Stimulated activated CD8-positive, alpha-beta memory T cell treated with anti-CD3 and anti-CD28 coated beads, Interleukin-2, amount 100 ng/mL, for 1 hour (primary cell): Measurements from ENCODE around the gene ZNF780B.
"Not testable (repeated sequence)": the region's sequence is repeated elsewhere in the genome, so short reads cannot be mapped to it uniquely, and the experiment has no call there.

Experiments
- DNase-seq, 2 donors: peaks; one replicate each; pipeline ENCODE4 v3.0.0-alpha.2; 2020; ENCODE audit warnings: low read depth in 2 of 2

ZNF780B gene

DNA sequence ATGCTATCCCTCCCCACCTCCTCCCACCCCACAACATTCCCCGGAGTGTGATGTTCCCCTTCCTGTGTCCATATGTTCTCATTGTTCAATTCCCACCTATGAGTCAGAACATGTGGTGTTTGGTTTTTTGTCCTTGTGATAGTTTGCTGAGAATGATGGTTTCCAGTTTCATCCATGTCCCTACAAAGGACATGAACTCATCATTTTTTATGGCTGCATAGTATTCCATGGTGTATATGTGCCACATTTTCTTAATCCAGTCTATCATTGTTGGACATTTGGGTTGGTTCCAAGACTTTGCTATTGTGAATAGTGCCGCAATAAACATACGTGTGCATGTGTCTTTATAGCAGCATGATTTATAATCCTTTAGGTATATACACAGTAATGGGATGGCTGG lies 18.0 kb downstream of the ZNF780B start:
- DNase-seq, result not testable (repeated sequence)

DNA sequence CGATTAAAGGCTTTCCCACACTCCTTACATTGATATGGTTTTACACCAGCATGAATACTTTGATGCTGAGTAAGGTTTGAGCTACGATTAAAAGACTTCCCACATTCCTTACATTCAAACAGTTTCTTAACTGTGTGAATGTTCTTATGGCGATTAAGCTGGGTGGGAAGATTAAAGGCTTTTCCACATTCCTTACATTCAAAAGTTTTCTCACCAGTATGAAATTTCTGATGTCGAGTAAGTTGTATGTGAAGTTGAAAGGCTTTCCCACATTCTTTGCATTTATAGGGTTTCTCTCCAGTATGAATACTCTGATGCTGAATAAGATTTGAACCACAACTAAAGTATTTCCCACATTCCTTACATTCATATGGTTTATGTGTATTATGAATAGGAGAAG lies 20.0 kb downstream of the ZNF780B start:
- no peak for DNase-seq

DNA sequence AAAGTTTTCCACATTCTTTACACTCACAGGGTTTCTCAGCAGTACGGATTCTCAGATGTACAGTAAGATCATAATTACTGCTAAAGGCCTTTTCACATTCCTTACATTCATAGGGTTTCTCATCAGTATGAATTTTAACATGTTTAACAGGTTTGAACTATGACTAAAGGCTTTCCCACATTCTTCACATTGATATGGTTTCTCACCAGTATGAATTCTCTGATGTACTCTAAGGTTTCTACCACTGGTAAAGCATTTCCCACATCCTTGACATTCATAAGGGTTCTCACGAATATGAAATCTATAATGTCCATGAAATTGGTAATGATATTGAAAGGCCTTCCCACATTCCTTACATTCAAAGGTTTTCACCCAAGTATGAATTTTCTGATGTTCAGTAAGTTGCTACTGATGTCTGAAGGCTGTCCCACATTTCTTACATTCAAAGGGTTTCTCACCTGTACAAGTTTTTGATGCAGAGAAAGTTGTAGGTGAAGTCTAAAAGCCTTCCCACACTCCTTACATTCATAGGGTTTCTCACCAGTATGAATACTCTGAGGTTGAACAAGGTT lies 22.0 kb downstream of the ZNF780B start:
- DNase-seq, result no peak

DNA sequence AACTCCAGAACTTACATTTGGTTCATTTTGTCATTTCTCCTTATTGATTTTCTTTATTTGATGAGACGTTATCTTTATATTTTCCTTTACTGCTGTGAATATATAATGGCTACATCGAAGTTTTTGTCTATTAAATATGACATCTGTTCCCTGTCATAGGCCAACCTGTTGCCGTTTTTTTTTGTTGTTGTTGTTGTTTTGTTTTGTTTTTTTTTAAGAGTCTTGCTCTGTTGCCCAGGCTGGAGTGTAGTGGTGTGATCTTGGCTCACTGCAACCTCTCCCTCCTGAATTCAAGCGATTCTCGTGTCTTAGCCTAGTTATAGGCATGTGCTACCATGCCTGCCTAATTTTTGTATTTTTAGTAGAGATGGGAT lies 29.4 kb downstream of the ZNF780B start:
- no peak for DNase-seq

DNA sequence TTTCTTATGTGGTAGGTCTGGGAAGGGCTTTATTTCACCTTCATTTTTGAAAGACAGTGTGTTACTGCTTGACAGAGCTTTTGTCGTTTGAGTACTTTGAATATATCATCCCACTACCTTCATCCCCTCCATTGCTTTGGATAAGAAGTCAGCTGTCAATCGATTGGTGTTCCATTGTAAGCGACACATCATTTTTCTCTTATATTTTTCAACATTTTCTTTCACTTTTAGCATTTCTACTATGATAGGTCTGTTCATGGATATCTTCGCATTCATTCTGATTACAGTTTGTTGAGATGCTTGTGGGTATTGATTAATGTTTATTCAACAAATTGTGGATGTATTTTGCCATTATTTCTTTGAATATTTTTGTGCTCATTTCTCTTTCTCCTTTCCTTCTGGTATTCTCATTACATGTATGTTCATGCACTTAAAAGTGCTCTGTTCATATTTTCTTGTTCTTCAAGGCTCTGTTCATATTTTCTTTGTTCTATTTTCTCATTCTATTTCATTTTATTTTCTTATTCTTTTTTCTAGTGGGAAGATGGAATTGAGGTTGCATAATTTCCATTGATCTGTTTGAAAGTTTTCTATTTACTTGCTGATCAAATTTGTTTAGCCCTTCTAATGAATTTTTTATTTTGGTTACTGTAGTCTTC lies 30.0 kb downstream of the ZNF780B start:
- DNase-seq, result no peak

DNA sequence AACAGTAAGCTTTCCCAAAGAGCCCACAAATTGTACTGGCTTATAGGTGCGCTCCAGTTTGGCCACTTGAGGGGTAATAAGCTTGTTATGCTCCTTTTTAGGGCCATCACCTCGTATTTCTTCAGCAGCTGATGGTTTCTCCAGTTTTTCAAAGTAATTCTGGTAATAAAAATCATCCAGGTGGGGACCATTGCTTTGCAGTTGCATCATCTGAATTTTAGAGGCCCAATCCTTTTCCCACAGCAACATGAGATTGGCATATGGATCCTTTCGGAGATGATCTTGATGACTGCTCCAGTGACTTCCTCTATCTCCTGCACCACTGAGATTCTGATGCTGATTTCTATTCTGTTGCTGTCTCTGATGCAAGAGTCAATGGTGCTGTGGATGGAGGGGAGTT lies 32.1 kb downstream of the ZNF780B start:
- no peak for DNase-seq

DNA sequence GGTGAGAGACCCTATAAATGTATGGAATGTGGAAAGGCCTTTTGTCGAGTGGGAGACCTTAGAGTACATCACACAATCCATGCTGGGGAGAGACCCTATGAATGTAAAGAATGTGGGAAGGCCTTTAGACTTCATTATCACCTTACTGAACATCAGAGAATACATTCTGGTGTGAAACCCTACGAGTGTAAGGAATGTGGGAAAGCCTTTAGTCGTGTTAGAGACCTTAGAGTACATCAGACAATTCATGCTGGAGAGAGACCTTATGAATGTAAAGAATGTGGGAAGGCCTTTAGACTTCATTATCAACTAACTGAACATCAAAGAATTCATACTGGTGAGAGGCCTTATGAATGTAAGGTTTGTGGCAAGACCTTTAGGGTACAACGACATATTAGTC lies 42.0 kb downstream of the ZNF780B start:
- no peak for DNase-seq

DNA sequence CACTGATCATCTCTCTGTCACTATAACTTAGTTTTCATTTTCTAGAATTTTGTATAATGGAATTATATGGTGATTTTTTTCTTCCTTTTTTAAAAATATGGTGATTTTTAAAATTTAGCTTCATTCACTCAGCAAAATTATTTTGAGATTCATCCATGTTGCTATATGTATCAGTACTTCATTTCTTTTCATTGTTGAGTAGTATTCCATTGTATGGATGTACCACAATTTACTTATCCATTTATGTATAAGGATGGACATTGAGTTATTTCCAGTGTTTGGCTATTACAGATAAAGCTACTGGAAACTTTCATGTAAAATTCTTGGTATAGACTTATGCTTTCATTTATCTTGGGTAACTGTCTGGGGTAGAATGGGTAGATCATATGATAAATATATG lies 46.4 kb downstream of the ZNF780B start:
- no peak for DNase-seq

DNA sequence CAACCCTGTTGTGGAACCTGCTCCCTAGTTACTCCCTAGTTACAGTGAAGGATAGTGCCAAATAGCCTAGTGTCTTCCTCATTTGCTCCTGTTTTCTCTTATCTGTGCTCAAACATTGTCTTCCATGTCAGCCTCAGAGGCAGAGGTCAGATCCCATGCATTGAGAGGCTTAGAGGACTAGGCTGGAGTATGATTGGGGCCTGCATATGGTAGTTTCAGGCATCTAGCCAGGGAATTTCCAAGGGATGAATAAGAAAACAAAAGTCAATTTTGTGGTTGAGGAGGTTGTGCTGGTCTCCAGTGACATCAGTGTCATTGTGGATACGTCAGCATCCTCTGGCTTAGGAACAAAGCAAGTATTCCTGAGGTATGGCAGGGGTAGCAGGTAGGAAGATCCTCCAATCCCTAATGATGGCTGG lies 49.7 kb downstream of the ZNF780B start:
- no peak for DNase-seq

DNA sequence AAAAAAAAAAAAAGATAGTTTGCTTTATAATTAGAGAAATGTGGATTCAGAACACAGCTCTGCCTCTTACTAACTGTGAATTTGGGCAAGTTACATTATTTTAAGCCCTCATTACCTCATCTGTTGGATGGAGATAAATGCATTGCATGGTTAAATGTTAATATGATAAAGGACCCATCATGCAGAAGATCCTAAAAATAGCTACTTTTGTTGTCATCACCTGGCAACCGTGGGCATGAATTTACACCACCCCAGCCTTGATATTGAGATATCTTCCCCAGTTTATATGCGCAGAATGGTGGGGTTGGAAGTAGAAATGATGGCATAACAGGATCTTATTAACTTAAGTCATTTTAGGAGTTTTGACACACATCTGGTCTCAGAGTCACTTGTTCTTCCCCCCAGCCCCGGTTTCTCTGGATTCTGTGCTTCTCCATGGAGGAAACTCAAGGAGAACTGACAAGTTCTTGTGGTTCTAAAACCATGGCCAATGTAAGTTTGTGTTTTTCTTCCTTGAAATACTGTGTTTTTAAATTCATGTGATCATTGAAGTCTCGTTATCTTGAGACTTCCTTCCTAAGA lies 50.2 kb downstream of the ZNF780B start:
- DNase-seq, result no peak

DNA sequence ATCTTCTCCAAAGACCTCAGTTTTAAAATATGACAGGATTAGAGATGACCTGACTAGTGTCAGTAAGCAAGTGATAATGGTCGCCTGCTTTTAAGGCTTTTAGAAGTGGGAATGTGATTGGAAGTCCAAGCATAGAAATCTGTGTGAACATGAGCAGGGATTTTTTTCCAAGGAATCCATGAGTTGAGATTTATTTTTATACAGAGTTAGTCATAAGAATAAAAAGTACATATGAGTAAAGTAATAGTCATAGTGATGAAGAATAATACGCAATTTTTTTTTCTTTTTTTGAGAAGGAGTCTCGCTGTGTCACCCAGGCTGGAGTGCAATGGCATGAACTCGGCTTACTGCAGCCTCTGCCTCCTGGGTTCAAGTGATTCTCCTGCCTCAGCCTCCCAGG lies 57.5 kb downstream of the ZNF780B start:
- DNase-seq, result no peak

DNA sequence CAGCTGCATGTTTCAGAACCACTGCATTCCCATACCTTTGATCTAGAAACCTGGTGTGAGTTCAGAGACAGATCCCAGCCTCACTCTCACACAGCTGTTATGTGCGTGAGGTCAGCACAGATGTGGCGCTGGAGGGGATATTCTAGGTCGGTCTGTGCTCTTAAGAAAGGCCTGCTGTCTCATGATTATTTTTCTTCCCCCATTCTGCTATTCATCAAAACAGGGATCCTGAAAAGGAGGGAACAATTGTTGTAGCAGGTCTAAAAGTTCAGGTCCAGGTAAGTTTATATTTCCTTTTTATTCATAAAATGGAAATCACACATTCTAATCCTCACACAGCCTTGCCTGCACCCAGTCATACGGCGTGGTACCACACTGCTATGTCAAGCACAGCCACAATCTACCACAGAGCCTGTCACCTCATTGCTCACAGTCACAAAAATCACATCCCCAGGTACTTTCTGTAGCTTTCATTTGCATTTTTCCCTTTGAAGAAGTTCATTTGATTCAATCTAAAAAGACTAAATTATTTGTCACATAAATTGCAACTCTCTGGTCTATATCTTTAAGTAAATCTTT lies 58.3 kb downstream of the ZNF780B start:
- no peak for DNase-seq

DNA sequence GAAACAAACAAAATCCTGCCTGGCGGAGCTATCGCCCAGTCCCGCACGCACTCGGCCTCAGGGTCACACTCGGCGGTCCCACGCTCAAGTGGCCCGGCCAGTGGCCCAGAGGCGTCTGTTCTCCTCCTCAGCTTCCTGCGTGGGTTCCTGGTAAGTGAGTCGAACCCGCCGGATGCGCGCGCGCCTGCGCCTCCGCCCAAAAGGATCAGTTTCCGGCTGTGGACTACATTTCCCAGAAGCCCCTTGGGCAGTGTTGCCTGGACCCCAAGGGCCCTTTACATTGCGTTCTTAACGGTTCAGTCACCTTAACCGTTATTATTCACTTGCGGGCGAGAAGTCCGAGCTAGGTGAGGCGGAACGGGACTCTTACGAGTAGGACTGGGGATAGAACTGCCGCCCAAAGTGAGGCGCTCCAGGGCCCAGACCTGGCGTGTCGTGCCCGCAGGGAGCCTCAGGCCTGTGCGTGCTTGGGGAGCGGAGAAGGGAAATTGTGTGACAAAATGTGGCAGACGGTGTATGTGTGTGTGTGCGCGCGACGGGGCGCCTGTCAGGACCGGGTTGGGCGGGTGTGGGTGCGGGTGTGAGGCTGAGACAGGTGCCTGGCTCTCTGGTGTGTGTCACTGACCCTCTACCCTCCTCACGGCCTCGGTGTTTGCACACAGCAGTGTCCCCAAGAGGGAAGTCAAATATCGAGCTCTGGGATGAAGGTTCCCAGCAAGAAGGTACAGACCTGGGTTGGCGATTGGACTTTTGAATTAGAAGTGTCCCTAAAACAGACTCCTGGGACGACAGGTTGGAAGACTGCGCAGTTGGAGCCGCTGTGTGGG lies 59.0 kb downstream of the ZNF780B start, which contains the start of gene ZNF546:
ZNF546 (plus strand) TSS at position 250 of the 827 bp plus-strand sequence. CDS start 1,267 bp downstream, outside the sequence.
- DNase-seq, result peak; percentile 79 to 84

DNA sequence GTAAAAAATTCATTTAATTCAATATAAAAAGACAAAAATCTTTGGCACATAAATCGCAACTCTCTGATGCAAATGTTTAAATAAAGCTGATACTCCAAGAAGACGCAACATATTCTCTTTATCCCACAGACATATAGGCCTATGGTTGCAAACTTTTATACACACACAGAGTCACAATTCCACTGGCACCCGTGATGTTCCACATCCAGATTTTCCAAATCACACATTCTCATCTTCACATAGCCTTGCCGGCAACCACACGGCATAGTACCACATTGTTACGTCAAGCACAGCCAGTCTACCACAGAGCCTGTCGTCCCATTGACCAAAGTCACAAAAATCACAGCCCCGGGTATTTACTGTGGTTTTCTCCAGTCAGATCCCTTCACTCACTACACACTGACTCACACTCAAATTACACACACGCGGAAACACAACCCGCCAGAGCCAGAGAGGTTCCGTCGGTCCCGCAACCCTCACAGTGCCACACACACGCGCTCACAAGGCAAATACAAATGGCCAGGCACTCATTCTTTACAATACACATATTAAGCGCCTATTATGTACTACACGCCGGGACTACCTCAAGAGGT lies 59.7 kb downstream of the ZNF780B start:
- peak; percentile 5 to 9 for DNase-seq

DNA sequence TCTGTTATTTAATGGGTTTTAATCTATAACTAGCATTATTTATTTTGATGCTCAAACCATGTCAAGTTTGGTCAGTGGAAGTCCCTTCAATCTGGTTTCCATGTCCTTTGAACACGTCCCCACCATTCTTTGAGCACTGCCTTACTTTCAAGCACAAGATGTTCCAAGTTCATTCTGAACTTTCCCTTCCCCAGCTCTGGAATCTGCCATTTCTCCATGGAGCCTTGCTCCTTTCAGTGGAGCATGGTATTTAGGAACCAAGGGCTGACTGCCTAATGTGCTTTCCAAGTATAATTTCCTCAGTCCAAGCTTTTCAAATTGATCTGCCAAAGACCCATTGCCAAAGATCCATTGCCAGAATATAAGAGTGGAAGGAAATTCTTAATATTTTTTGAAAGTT lies 60.2 kb downstream of the ZNF780B start:
- DNase-seq, result no peak

DNA sequence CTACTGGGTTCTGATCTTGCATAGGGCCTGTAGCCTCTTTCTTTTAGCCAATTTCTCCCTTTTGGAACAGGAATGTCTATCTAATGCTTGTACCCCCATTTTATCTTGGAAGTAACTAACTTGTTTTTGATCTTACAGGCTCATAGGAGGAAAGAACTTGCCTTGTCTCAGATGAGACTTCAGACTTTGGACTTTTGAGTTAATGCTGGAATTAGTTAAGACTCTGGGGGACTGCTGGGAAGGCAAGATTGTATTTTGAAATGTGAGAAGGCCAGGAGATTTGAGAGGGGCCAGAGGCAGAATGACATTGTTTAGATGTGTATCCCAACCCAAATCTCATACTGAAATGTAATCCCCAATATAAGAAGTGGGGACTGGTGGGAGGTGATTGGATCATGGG lies 61.7 kb downstream of the ZNF780B start:
- no peak for DNase-seq

DNA sequence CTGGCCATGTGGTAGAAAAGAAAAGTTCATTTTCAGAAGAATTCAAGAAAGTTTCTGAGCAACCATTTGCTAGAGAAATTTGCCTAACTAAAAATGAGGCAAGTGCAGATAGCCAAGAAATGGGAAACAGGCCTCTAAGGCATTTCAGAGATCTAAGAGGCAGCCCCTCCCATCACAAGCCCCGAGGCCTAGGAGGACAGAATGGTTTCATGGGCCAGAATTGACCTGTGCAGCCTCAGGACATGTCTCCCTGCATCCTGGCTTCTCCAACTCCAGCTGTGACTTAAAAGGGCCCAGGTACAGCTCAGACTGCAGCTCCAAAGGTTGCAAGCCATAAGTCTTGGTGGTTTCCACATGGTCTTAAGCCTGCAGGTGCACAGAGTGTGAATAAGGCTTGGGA lies 62.4 kb downstream of the ZNF780B start:
- no peak for DNase-seq

DNA sequence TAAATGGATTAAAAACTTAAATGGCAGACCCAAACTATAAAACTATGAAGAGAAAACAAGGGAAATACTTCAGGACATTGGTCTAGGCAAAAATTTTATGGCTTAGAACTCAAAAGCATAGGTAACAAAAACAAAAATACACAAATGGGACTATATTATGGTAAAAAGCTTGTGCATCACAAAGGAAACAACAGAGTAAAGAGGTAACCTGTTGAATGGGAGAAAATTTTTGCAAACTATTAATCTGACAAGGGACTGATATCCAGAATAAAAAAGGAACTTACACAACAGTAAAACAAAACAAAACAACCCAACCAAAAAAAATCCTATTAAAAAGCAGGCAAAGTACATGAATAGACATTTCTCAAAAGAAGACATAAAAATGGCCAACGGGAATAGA lies 68.4 kb downstream of the ZNF780B start:
- no peak for DNase-seq

DNA sequence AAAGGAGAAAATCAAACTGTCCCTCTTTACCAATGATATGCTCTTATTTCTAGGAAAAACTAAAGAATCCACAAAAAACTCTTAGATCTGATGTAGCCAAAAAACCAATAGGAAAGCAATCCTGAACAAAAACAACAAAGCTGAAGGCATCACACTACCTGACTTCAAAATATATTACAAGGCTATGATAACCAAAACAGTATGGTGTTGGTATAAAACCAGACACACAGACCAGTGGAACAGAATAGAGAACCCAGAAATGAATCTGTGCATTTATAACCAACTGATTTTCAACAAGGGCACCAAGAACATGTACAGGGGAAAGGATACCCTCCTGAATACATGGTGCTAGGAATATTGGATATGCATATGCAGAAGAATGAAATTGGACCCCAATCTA lies 68.9 kb downstream of the ZNF780B start:
- no peak for DNase-seq

DNA sequence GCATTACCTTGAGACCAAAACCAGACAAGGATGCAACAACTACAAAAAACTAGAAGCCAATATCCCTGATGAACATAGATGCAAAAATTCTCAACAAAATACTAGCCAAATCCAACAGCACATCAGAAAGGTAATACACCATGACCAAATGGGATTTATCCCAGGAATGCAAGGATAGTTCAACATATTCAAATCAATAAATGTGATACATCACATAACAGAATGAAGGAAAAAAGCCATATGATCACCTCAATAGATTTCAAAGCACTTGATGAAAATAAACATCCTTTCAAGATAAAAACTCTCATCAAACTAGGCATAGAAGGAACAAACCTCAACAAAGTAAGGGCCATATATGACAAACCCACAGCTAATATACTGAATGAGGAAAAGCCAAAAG lies 69.4 kb downstream of the ZNF780B start:
- DNase-seq, result no peak

DNA sequence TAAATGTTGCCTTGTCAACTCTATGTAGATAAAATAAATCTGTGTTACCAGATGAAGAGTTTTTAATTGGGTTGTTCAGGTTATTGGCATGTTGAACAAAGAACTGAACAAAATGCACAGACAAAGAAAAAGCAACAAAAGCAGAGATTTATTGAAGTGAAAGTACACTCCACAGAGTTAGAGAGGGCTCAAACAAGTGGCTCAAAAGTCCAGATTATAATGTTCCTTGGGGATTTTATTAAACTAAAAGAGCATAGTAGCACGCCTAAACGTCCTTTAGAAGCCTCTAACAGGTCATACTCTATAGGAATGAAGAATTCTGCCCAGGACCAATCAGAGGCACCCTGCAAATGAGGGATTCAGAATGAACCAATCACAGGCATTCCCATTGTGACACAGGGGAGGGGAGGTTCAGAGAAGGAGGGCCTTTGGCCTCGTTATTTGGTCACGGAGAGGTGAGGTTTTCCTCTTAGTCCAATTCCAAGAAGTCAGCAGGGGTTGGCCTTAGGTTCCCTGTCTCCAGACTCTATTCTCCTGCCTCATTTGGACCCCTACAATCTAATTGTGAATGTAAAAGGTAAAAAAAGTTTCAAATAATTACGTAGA lies 72.2 kb downstream of the ZNF780B start:
- no peak for DNase-seq
